Activated naive CD4-positive, alpha-beta T cell treated with anti-CD3 and anti-CD28 coated beads for 36 hours (primary cell): Measurements from ENCODE around the gene SPR. TPM values are rescaled to one million over a fixed set of nuclear protein-coding genes. Genes with fewer than 3 reads are reported as not detected.

Experiments used
- CTCF ChIA-PET: fragments of 350-600 bp; sonication (Branson Sonifier 250); formaldehyde crosslinking; loops from one replicate; lab custom pipeline; 2021; ENCODE audit warnings: antibody characterized with exemption; lab: Charles Lee
- DNase-seq: peaks from one replicate; pipeline ENCODE4 v3.0.0-alpha.2; 2020
- H3K27ac Mint-ChIP-seq: one replicate; pipeline ENCODE4 v1.8.0; 2021; ENCODE audit warnings: mild to moderate bottlenecking, mixed read lengths
- H3K27me3 Mint-ChIP-seq: one replicate; pipeline ENCODE4 v1.8.0; 2021; ENCODE audit warnings: low read depth, mixed read lengths
- H3K36me3 Mint-ChIP-seq: one replicate; pipeline ENCODE4 v1.8.0; 2021; ENCODE audit warnings: low read depth, mixed read lengths
- H3K4me1 Mint-ChIP-seq: one replicate; pipeline ENCODE4 v1.8.0; 2021; ENCODE audit warnings: low read depth, mixed read lengths
- H3K4me3 Mint-ChIP-seq: one replicate; pipeline ENCODE4 v1.8.0; 2021; ENCODE audit warnings: mild to moderate bottlenecking, moderate library complexity, mixed read lengths
- H3K9me3 Mint-ChIP-seq: one replicate; pipeline ENCODE4 v1.8.0; 2021; ENCODE audit warnings: mixed read lengths
- intact Hi-C: fragments of 100-400 bp; cut with micrococcal nuclease; formaldehyde crosslinking; loops from one replicate; pipeline ENCODE4 v1.15.1; 2023
- total RNA-seq, 2 experiments: library from RNA; stranded (reverse); gene quantifications; one replicate each; pipeline ENCODE4 v1.2.3, GENCODE V29; 2021

Gene SPR
- total RNA-seq, 2 experiments from 2014 or later = 8.4 to 8.7 TPM

DNA sequence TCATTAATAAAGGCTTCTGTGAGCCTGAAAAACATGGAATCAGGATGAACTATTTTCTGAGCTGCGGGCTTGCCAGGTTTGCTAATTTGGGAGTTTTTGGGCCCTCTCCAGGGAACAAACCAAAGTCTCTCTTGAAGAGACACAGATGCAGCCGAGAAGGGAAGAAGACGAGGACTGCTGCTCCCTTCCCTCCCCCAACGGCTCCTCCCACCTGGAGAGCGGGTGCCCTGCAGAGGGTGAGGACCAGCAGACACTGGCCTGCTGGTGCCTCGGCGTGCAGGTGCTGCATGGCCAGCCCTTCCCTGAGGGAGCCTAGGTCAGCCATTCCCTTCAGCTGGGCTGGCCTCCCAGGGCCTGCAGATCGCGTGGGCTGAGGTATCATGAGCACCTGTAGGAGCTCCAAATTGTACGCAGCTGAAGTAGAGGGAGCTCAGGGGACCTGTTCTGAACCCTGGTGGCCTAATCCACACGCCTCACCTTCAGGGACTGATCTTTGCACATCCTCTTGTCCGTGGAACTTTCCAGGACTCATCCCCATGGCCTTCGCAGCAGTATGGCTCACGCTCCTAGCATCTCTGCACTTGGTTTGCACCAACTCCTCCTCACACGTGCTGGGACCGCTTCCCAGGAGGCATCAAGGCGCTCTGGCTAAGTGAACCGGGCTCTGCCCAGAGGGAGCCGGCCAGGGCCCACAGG is 49.6 kb downstream of the SPR start:
- Mint-ChIP-seq H3K4me1 (no peaks in the 10 kb centered on the region), H3K9me3 (no peaks in the 10 kb centered on the region), H3K27ac (no peak overlapping the region), H3K4me3 (no peak overlapping the region), H3K36me3 (no peaks in the 10 kb centered on the region), H3K27me3 (peaks cover 4% of the 10 kb centered on the region)
- CTCF ChIA-PET = no interaction called here
- intact Hi-C loops = no loop called here
- DNase-seq = no peak

DNA sequence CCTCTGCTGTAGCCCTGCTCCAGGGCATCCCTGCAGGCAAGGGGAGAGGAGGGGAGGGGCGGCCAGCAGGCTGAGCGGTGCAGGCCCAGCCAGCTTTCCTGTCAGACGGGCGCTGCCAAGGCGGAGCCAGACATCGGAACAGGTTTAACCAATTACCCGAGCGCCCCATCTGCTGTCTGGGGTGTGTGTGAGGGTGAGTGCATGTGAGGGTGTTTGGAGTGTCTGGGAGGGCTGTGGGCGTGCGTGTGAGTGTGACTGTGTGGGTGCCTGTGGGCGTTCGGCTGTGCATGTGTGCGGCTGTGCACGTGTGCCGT is 50.1 kb downstream of the SPR start:
- Mint-ChIP-seq H3K4me3 (no peak overlapping the region), H3K36me3 (no peaks in the 10 kb centered on the region), H3K9me3 (no peaks in the 10 kb centered on the region), H3K4me1 (no peaks in the 10 kb centered on the region), H3K27me3 (peaks cover 4% of the 10 kb centered on the region), H3K27ac (no peak overlapping the region)
- CTCF ChIA-PET = no interaction called here
- DNase-seq = no peak
- intact Hi-C loops = no loop called here

DNA sequence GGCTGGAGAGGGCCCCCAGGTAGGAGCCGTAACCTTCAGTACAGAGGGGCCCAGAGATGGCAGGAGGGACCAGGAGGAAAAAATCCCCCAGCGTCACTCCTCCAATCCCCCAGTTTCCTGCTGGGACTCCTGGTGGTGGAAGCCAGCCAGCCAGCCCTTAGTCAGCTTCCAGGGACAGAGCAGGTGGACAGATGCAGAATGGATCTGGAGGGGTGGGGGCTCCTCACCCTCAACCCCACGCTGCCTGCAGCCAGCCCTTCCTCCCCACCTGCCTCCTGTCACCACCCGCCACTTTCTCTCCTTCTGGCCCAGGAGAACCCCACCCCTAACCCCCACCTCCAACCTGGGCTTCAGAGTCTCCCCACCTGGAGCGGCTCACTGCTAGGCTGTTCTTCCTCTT is 51.2 kb downstream of the SPR start:
- Mint-ChIP-seq H3K9me3 (no peaks in the 10 kb centered on the region), H3K27me3 (peaks cover 4% of the 10 kb centered on the region), H3K27ac (no peak overlapping the region), H3K36me3 (no peaks in the 10 kb centered on the region), H3K4me3 (no peak overlapping the region), H3K4me1 (no peaks in the 10 kb centered on the region)
- intact Hi-C loops = no loop called here
- no peak for DNase-seq
- CTCF ChIA-PET = no interaction called here

DNA sequence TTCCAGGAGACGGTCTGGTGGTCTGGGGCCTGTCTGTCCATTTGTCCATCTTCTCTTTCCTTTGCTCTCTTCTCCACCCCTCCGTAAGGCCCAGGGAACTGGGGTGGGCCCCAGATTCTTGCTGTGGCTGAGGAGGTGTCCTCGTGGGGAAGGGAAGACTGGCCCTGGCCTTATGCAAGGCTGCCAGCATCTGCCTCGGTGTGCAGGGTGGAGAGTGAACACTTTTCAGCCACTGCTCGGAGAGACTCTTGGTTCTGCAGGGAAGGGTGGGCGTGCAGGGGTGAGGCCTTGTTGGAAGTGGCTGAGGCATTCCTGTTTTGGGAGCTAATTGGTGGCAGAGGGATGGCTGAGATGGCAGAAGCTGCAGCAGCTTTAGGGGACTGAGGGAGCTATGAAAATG is 53.2 kb downstream of the SPR start:
- CTCF ChIA-PET = interaction anchor here (2.1 kb wide), 1 partner anchor 47 kb away, joined by 6 read pairs; no protein-coding TSS in a partner anchor
- Mint-ChIP-seq H3K36me3 (no peaks in the 10 kb centered on the region), H3K27me3 (peaks cover 4% of the 10 kb centered on the region), H3K4me3 (no peak overlapping the region), H3K4me1 (no peaks in the 10 kb centered on the region), H3K9me3 (no peaks in the 10 kb centered on the region), H3K27ac (no peak overlapping the region)
- intact Hi-C loops = no loop called here
- DNase-seq = no peak

DNA sequence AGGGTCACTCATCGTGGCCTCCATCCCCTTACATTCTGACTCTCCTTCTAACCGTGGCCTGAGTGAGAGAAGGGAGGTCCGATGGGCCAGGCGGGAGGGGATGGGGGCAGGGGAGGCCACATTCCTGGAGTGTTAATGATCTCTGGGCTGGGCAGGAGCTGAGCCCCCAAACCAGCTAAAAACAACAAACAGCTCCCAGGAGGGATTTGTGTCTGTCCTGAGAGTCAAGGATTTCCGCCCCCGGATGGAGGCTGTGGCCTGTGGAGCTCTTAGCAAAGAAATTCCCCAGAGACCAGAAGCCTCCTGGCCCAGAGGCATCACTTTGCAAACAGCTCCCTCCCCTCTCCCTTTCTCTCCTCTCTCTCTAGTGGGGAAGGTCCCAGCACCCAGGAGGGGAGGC is 53.6 kb downstream of the SPR start:
- H3K9me3 Mint-ChIP-seq = no peaks in the 10 kb centered on the region
- CTCF ChIA-PET = interaction anchor here (2.1 kb wide), 1 partner anchor 47 kb away, joined by 6 read pairs; no protein-coding TSS in a partner anchor

More for the DNA sequence above, 53.6 kb downstream of the SPR start:
- Mint-ChIP-seq H3K27me3 (peaks cover 2% of the 10 kb centered on the region), H3K4me1 (no peaks in the 10 kb centered on the region), H3K36me3 (no peaks in the 10 kb centered on the region), H3K4me3 (no peak overlapping the region), H3K27ac (no peak overlapping the region)
- intact Hi-C loops = no loop called here
- no peak for DNase-seq

Other genes starting within 250 kb of the SPR start
- gene EXOC6B, start 61.4 kb upstream of the SPR start, total RNA-seq = 1 to 10 TPM; 6.1 to 7.5 TPM
- not detected for gene EMX1, start 30.1 kb downstream of the SPR start, total RNA-seq
- 1 to 10 TPM; 5.3 to 6.8 TPM for gene SFXN5, start 184.3 kb downstream of the SPR start, total RNA-seq
- gene RAB11FIP5, start 225.5 kb downstream of the SPR start, total RNA-seq = 1 to 10 TPM; 7.3 to 7.4 TPM